H1 (cell line): ENCODE results near the gene CUBN. TPM values are rescaled to one million over a fixed set of nuclear protein-coding genes. Genes with fewer than 3 reads are reported as not detected.

Experiments used
- CTCF ChIA-PET: fragments of 300-600 bp; sonication (Branson Sonifier 250); formaldehyde crosslinking; loops from one replicate; lab custom pipeline; 2021; ENCODE audit not compliant: partially characterized antibody; lab: Charles Lee
- POLR2A ChIA-PET: fragments of 300-600 bp; sonication (Branson Sonifier 250); formaldehyde crosslinking; loops from one replicate; lab custom pipeline; 2021; ENCODE audit warnings: inconsistent platforms; ENCODE audit not compliant: partially characterized antibody; lab: Charles Lee
- DNase-seq, 2 experiments: peaks; one replicate each; pipeline versions ENCODE4 v3.0.0 to v3.0.0-alpha.2; 2010 to 2022; ENCODE audit warnings: low spot score in 2 of 2, low read depth in 1 of 2, mixed read lengths in 1 of 2
- FAIRE-seq: peaks from 2 replicates; lab custom pipeline; 2011; peaks lifted over from hg19 to GRCh38; lab: Jason Lieb, UNC
- H2AFZ ChIP-seq: 2 replicates; pipeline ENCODE4 v1.8.1; 2012; ENCODE audit warnings: low read length, inconsistent platforms
- H2AK5ac ChIP-seq: 2 replicates; pipeline ENCODE4 v1.6.1; 2013; ENCODE audit warnings: low read depth, low read length
- H2BK120ac ChIP-seq: replicated peaks from 2 replicates; pipeline ENCODE3; 2013; ENCODE audit warnings: low read depth, low read length, inconsistent platforms
- H2BK12ac ChIP-seq: 2 replicates; pipeline ENCODE4 v1.6.1; 2013; ENCODE audit warnings: low read depth, low read length
- H2BK15ac ChIP-seq: 2 replicates; pipeline ENCODE4 v1.6.1; 2013; ENCODE audit warnings: low read length
- H2BK20ac ChIP-seq: 2 replicates; pipeline ENCODE4 v1.6.1; 2013; ENCODE audit warnings: low read length
- H2BK5ac ChIP-seq: 2 replicates; pipeline ENCODE4 v1.6.1; 2013; ENCODE audit warnings: low read depth, low read length
- H3K14ac ChIP-seq: 2 replicates; pipeline ENCODE4 v1.6.1; 2013; ENCODE audit warnings: inconsistent platforms; ENCODE audit not compliant: insufficient read length
- H3K18ac ChIP-seq: 2 replicates; pipeline ENCODE4 v1.6.1; 2013; ENCODE audit warnings: low read length; ENCODE audit errors: extremely low read depth
- H3K23ac ChIP-seq: 2 replicates; pipeline ENCODE4 v1.6.1; 2013; ENCODE audit warnings: inconsistent platforms; ENCODE audit not compliant: insufficient read length
- H3K23me2 ChIP-seq: 2 replicates; pipeline ENCODE4 v1.6.1; 2013; ENCODE audit warnings: low read depth, low read length
- H3K27ac ChIP-seq: 2 replicates; pipeline ENCODE4 v1.6.1; 2011; ENCODE audit warnings: low read depth, low read length, inconsistent platforms
- H3K27me3 ChIP-seq, 4 experiments: replicated peaks in 1 of 4; 1 replicate in 1 of 4; 2 replicates in 3 of 4; pipeline versions ENCODE4 v1.6.1 to v1.8.1; 2011 to 2013; ENCODE audit warnings: low read length in 3 of 4, mild to moderate bottlenecking in 3 of 4, inconsistent platforms in 2 of 4, mixed read lengths in 2 of 4, moderate library complexity in 1 of 4; ENCODE audit not compliant: control insufficient read depth in 3 of 4, insufficient read depth in 3 of 4; ENCODE audit errors: extremely low read depth in 1 of 4
- H3K36me3 ChIP-seq, 4 experiments: 2 replicates each; pipeline versions ENCODE4 v1.6.1 to v1.8.1; 2011 to 2013; ENCODE audit warnings: mild to moderate bottlenecking in 4 of 4, low read length in 3 of 4, moderate library complexity in 2 of 4, control low read depth in 1 of 4, inconsistent platforms in 1 of 4; ENCODE audit not compliant: insufficient read depth in 4 of 4, control insufficient read depth in 2 of 4
- H3K4ac ChIP-seq: replicated peaks from 2 replicates; pipeline ENCODE3; 2013; ENCODE audit warnings: low read length, low read depth, mixed read lengths, inconsistent platforms; ENCODE audit not compliant: insufficient read length
- H3K4me1 ChIP-seq, 4 experiments: replicated peaks in 1 of 4; 1 replicate in 1 of 4; 2 replicates in 3 of 4; pipeline versions ENCODE4 v1.6.1 to v1.8.1; 2011 to 2013; ENCODE audit warnings: low read length in 3 of 4, inconsistent platforms in 2 of 4, mixed read lengths in 1 of 4; ENCODE audit not compliant: insufficient read depth in 4 of 4, control insufficient read depth in 3 of 4
- H3K4me2 ChIP-seq, 2 experiments: 2 replicates each; pipeline versions ENCODE4 v1.6.1 to v1.8.1; 2011 to 2013; ENCODE audit warnings: low read depth in 2 of 2, low read length in 2 of 2, control low read depth in 1 of 2, inconsistent platforms in 1 of 2, mild to moderate bottlenecking in 1 of 2; ENCODE audit not compliant: insufficient read depth in 1 of 2
- H3K4me3 ChIP-seq, 4 experiments: fragments of 200-600, 300-600 bp in 1 of 4; sonication (generic), shearing (Covaris generic), sonication (Bioruptor Twin) in 1 of 4; 2 replicates each; pipeline versions ENCODE4 v1.5.1 to v1.8.1; 2011 to 2016; ENCODE audit warnings: low read length in 4 of 4, low read depth in 3 of 4, control low read depth in 2 of 4, inconsistent platforms in 2 of 4, mild to moderate bottlenecking in 2 of 4, mixed read lengths in 1 of 4, moderate library complexity in 1 of 4; ENCODE audit not compliant: insufficient read depth in 2 of 4; ENCODE audit errors: extremely low read depth in 1 of 4
- H3K56ac ChIP-seq: replicated peaks from 2 replicates; pipeline ENCODE3; 2013; ENCODE audit warnings: low read depth, mild to moderate bottlenecking, mixed read lengths, low read length, inconsistent platforms; ENCODE audit not compliant: insufficient read length
- H3K79me1 ChIP-seq: 2 replicates; pipeline ENCODE4 v1.6.1; 2013; ENCODE audit warnings: low read depth, low read length, control low read depth
- H3K79me2 ChIP-seq, 2 experiments: 2 replicates each; pipeline versions ENCODE4 v1.6.1 to v1.8.1; 2012 to 2013; ENCODE audit warnings: low read length in 2 of 2, mild to moderate bottlenecking in 2 of 2, inconsistent platforms in 1 of 2; ENCODE audit not compliant: insufficient read depth in 2 of 2, control insufficient read depth in 1 of 2
- H3K9ac ChIP-seq, 4 experiments: replicated peaks in 1 of 4; 1 replicate in 1 of 4; 2 replicates in 3 of 4; pipeline versions ENCODE4 v1.6.1 to v1.8.1; 2011 to 2013; ENCODE audit warnings: low read depth in 3 of 4, low read length in 3 of 4, control low read depth in 2 of 4, mild to moderate bottlenecking in 2 of 4, moderate library complexity in 2 of 4, inconsistent platforms in 1 of 4; ENCODE audit errors: extremely low read depth in 1 of 4
- H3K9me3 ChIP-seq, 2 experiments: 2 replicates each; pipeline versions ENCODE4 v1.6.1 to v1.8.1; 2012 to 2013; ENCODE audit warnings: mild to moderate bottlenecking in 2 of 2, moderate library complexity in 2 of 2, control low read depth in 1 of 2, inconsistent platforms in 1 of 2, low read depth in 1 of 2, low read length in 1 of 2, mixed read lengths in 1 of 2; ENCODE audit not compliant: insufficient read depth in 2 of 2
- H4K20me1 ChIP-seq, 2 experiments: replicated peaks in 1 of 2; 2 replicates each; pipeline versions ENCODE3 to v1.8.1; 2011 to 2013; ENCODE audit warnings: inconsistent platforms in 2 of 2, low read length in 2 of 2, mild to moderate bottlenecking in 1 of 2; ENCODE audit not compliant: insufficient read depth in 2 of 2, control insufficient read depth in 1 of 2
- H4K5ac ChIP-seq: 2 replicates; pipeline ENCODE4 v1.6.1; 2013; ENCODE audit warnings: low read length, low read depth, mixed read lengths, inconsistent platforms; ENCODE audit not compliant: insufficient read length
- H4K8ac ChIP-seq: 2 replicates; pipeline ENCODE4 v1.8.0; 2013; ENCODE audit warnings: mild to moderate bottlenecking, moderate library complexity, low read length, inconsistent platforms; ENCODE audit not compliant: insufficient read depth; ENCODE audit errors: extremely low read depth
- H4K91ac ChIP-seq: replicated peaks from 2 replicates; pipeline ENCODE3; 2013; ENCODE audit warnings: low read length, mixed read lengths, inconsistent platforms; ENCODE audit not compliant: insufficient read length
- ATF2 ChIP-seq: IDR thresholded peaks from 2 replicates; pipeline ENCODE4 v1.6.1; 2012; ENCODE audit warnings: low read length, inconsistent platforms
- BACH1 ChIP-seq: IDR thresholded peaks from 2 replicates; pipeline ENCODE4 v1.6.1; 2012; ENCODE audit warnings: low read length, improper control_type of control experiment
- EP300 ChIP-seq, 2 experiments: IDR thresholded peaks; 1 replicate in 1 of 2; 2 replicates in 1 of 2; pipeline ENCODE4 v1.6.1; 2011 to 2012; ENCODE audit warnings: low read depth in 2 of 2, low read length in 2 of 2, mild to moderate bottlenecking in 2 of 2, borderline replicate concordance in 1 of 2, inconsistent platforms in 1 of 2, moderate library complexity in 1 of 2
- EZH2 ChIP-seq: fragments of 200-600 bp; sonication (generic); IDR thresholded peaks from 2 replicates; pipeline ENCODE4 v1.7.1; 2012; ENCODE audit warnings: low read depth, mild to moderate bottlenecking, moderate library complexity, low read length, inconsistent platforms; ENCODE audit not compliant: severe bottlenecking
- HDAC6 ChIP-seq: IDR thresholded peaks from one replicate; pipeline ENCODE4 v1.7.1; 2012; ENCODE audit warnings: low read depth, mild to moderate bottlenecking, inconsistent platforms, low read length, moderate library complexity
- JUND ChIP-seq: IDR thresholded peaks from 2 replicates; pipeline ENCODE4 v1.6.1; 2011; ENCODE audit warnings: mild to moderate bottlenecking, improper control_type of control experiment, low read length
- PHF8 ChIP-seq: fragments of 200-600 bp; sonication (generic); conservative IDR thresholded peaks from 2 replicates; pipeline ENCODE4 v1.7.1; 2012; ENCODE audit warnings: low read depth, mild to moderate bottlenecking, inconsistent platforms, low read length, moderate library complexity
- POU5F1 ChIP-seq: IDR thresholded peaks from 2 replicates; pipeline ENCODE4 v1.6.1; 2011; ENCODE audit warnings: low read depth, mild to moderate bottlenecking, low read length, moderate library complexity
- RFX5 ChIP-seq: IDR thresholded peaks from 2 replicates; pipeline ENCODE4 v1.6.1; 2011; ENCODE audit warnings: low read depth, low read length, improper control_type of control experiment, borderline replicate concordance
- SP1 ChIP-seq: IDR thresholded peaks from 2 replicates; pipeline ENCODE4 v1.6.1; 2011; ENCODE audit warnings: low read depth, low read length
- SP4 ChIP-seq: IDR thresholded peaks from 2 replicates; pipeline ENCODE4 v1.6.1; 2012; ENCODE audit warnings: low read length, inconsistent platforms
- TBP ChIP-seq: IDR thresholded peaks from 2 replicates; pipeline ENCODE4 v1.6.1; 2011; ENCODE audit warnings: low read depth, low read length, improper control_type of control experiment
- WGBS, 2 experiments: shearing (Covaris generic) in 1 of 2; methylation state at CpG; one replicate each; pipeline versions ENCODE4 v1.1.6 to v1.1.7; 2013 to 2015; ENCODE audit warnings: low lambda C conversion rate in 2 of 2, mixed read lengths in 2 of 2, inconsistent platforms in 1 of 2, low coverage in 1 of 2, missing lambda C conversion rate in 1 of 2; ENCODE audit not compliant: insufficient replicate concordance in 2 of 2, insufficient coverage in 1 of 2, insufficient read length in 1 of 2; ENCODE audit errors: extremely low coverage in 1 of 2, missing lambda C conversion rate in 1 of 2; 5-methylcytosine and 5-hydroxymethylcytosine counted together
- polyA plus RNA-seq, 7 experiments: library from polyadenylated mRNA; depleted of rRNA in 3 of 7; stranded (reverse) in 5 of 7; unstranded in 2 of 7; fragments of >200 nt in 5 of 7; fragments of 200-250 nt in 2 of 7; gene quantifications; 1 replicate in 5 of 7; 2 replicates in 1 of 7; 4 replicates in 1 of 7; pipeline versions ENCODE4 v1.2.1 to v1.2.3, GENCODE V29; 2011 to 2013; ENCODE audit warnings: missing spikeins in 2 of 7, mixed read lengths in 2 of 7
- total RNA-seq: library from RNA; stranded (reverse); fragmentation: NEBNext Ultra II Directional; extraction: Animal tissue kit (Norgen Biotek cat#: 25700); gene quantifications from 2 replicates; pipeline ENCODE4 v1.2.1, GENCODE V29; 2021
- TF ChIP-seq, protein P1 (sequence below): IDR thresholded peaks from 2 replicates; pipeline ENCODE4 v1.6.1; 2012; ENCODE audit warnings: inconsistent platforms

The CUBN gene
- total and polyA plus RNA-seq, 2 of the 8 experiments (the other 6 are each of a cell fraction or from before 2014, with no cell fraction given) = 0.04 to 0.08 TPM

- H4K8ac ChIP-seq = no peak overlapping the region
- H2BK5ac ChIP-seq = no peak overlapping the region
- no peak overlapping the region for H2AK5ac ChIP-seq
- H3K18ac ChIP-seq = no peak overlapping the region
- WGBS, 2 experiments = 92% methylated on average over 8 of the region's 8 CpGs; no CpG with 5 or more reads in 1 of the 2 experiments
- no peak overlapping the region for H3K4me2 ChIP-seq
- CTCF ChIA-PET = no interaction called here
- H3K4ac ChIP-seq = no peak overlapping the region
- POLR2A ChIA-PET = no interaction called here
- no peaks in the 10 kb centered on the region; a peak in 1 of 7 replicates for H3K4me1 ChIP-seq
- FAIRE-seq (no peak), DNase-seq (no peak)
- no peak overlapping the region for H4K5ac ChIP-seq
- H4K20me1 ChIP-seq = peaks cover 0 to 1% of the 10 kb centered on the region in 2 experiments
- no peak overlapping the region for H3K27ac ChIP-seq
- H3K23ac ChIP-seq = no peak overlapping the region
- no peak overlapping the region for H2BK12ac ChIP-seq
- no peak overlapping the region for H2BK20ac ChIP-seq
- peaks cover 0 to 5% of the 10 kb centered on the region in 2 experiments; a peak in 3 of 4 replicates for H3K9me3 ChIP-seq
- no peak overlapping the region for H3K14ac ChIP-seq
- H3K79me2 ChIP-seq = peaks cover 0 to 2% of the 10 kb centered on the region in 2 experiments; a peak in 1 of 4 replicates
- H2AFZ ChIP-seq = no peak overlapping the region
- peaks cover 0 to 3% (median 1%) of the 10 kb centered on the region in 4 experiments; a peak in 2 of 8 replicates for H3K36me3 ChIP-seq
- no peaks in the 10 kb centered on the region for H3K27me3 ChIP-seq
- H3K79me1 ChIP-seq = no peaks in the 10 kb centered on the region; the same call in 1 of the 2 replicates
- no peak overlapping the region for H3K56ac ChIP-seq
- peaks cover 2% of the 10 kb centered on the region; the same call in 1 of the 2 replicates for H3K23me2 ChIP-seq
- no peak overlapping the region for H3K4me3 ChIP-seq
- H3K9ac ChIP-seq = no peak overlapping the region
- H2BK15ac ChIP-seq = no peak overlapping the region
- H2BK120ac ChIP-seq = no peak overlapping the region
- H4K91ac ChIP-seq = no peak overlapping the region
- TF ChIP-seq POU5F1 = no peak
- TF ChIP-seq EZH2 = no peak
- TF ChIP-seq ATF2 = no peak
- no peak for TF ChIP-seq HDAC6
- TF ChIP-seq PHF8 = no peak
- TF ChIP-seq EP300 (IDR thresholded peaks at IDR 0.05; ENCODE audit: borderline replicate concordance in 1 of 2, low read depth in 2 of 2, low read length in 2 of 2) = no peak
- no peak for TF ChIP-seq SP1
- no peak for TF ChIP-seq JUND
- TF ChIP-seq TBP = no peak
- TF ChIP-seq, protein P1, sequence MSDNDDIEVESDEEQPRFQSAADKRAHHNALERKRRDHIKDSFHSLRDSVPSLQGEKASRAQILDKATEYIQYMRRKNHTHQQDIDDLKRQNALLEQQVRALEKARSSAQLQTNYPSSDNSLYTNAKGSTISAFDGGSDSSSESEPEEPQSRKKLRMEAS = no peak
- TF ChIP-seq RFX5 = no peak
- no peak for TF ChIP-seq BACH1
- TF ChIP-seq SP4 = no peak
Observed at GRCh38 chr10:16792675-16793074, 336.9 kb downstream of the CUBN start.
